HCT116 (cell line): ENCODE measurements around the gene PEAK1. TPM values are rescaled to one million over a fixed set of nuclear protein-coding genes. Genes with fewer than 3 reads are reported as not detected.

Experiments
- ATAC-seq: fragments of 200-7000 bp; cut with Tn5 transposase; 2 replicates; pipeline ENCODE4 v1.9.1; 2020; ENCODE audit warnings: mild to moderate bottlenecking, moderate library complexity
- BruUV-seq: library from RNA; stranded (reverse); fragments of 400-500 nt; replicated peaks from 2 replicates; lab custom pipeline; 2021; lab: Mats Ljungman, UMichigan
- CTCF ChIA-PET: fragments of 300-600 bp; sonication (Branson Sonifier 250); formaldehyde crosslinking; loops from one replicate; lab custom pipeline; 2021; ENCODE audit warnings: antibody characterized with exemption; lab: Charles Lee
- POLR2A ChIA-PET: fragments of 300-600, 350-600 bp; sonication (Branson Sonifier 250); formaldehyde crosslinking; loops from one replicate; lab custom pipeline; 2021; ENCODE audit warnings: antibody characterized with exemption; lab: Charles Lee
- RAD21 ChIA-PET, 2 experiments: fragments of 300-600 bp; sonication (Branson Sonifier 250); formaldehyde crosslinking; loops; one replicate each; lab custom pipeline; 2023; ENCODE audit warnings: low total read pairs in 2 of 2; ENCODE audit not compliant: uncharacterized antibody in 2 of 2, unreplicated experiment in 2 of 2, low non-redundant PET in 1 of 2; lab: Charles Lee
- DNase-seq: peaks from one replicate; pipeline ENCODE4 v3.0.0-alpha.2; 2010; ENCODE audit warnings: low read depth, low spot score
- H2AFZ ChIP-seq: fragments of 200-600 bp; shearing (Covaris generic), sonication (generic); 2 replicates; pipeline ENCODE4 v1.6.1; 2017; ENCODE audit warnings: low read depth, mixed run types, mixed read lengths, antibody characterized with exemption, low read length; ENCODE audit not compliant: poor library complexity, severe bottlenecking
- H3K27ac ChIP-seq: 2 replicates; pipeline ENCODE4 v1.5.1; 2012; ENCODE audit warnings: low read depth, low read length
- H3K27me3 ChIP-seq: fragments of 200-600 bp; sonication (generic); 2 replicates; pipeline ENCODE4 v1.6.1; 2016; ENCODE audit warnings: mixed run types, low read length, mixed read lengths; ENCODE audit not compliant: insufficient read depth
- H3K36me3 ChIP-seq, 2 experiments: fragments of 200-500 bp in 1 of 2; fragments of 200-600 bp in 1 of 2; sonication (Bioruptor generic) in 1 of 2; sonication (generic) in 1 of 2; 2 replicates each; pipeline versions ENCODE4 v1.5.1 to v1.6.1; 2014 to 2016; ENCODE audit warnings: low read length in 2 of 2, inconsistent platforms in 1 of 2, mixed read lengths in 1 of 2, mixed run types in 1 of 2; ENCODE audit not compliant: insufficient read depth in 2 of 2, control insufficient read depth in 1 of 2
- H3K4me1 ChIP-seq, 2 experiments: fragments of 200-600 bp in 1 of 2; sonication (generic) in 1 of 2; 2 replicates each; pipeline versions ENCODE4 v1.5.1 to v1.6.1; 2012 to 2017; ENCODE audit warnings: low read length in 2 of 2, inconsistent platforms in 1 of 2, mild to moderate bottlenecking in 1 of 2, mixed read lengths in 1 of 2, mixed run types in 1 of 2, moderate library complexity in 1 of 2; ENCODE audit not compliant: insufficient read depth in 2 of 2, control insufficient read depth in 1 of 2
- H3K4me2 ChIP-seq: fragments of 200-600 bp; sonication (generic); 2 replicates; pipeline ENCODE4 v1.6.1; 2017; ENCODE audit warnings: mixed run types, low read length, mixed read lengths
- H3K4me3 ChIP-seq, 2 experiments: fragments of 200-600 bp in 1 of 2; sonication (generic) in 1 of 2; replicated peaks in 1 of 2; 2 replicates each; pipeline ENCODE4 v1.5.1; 2011 to 2016; ENCODE audit warnings: low read length in 2 of 2, control low read depth in 1 of 2, low read depth in 1 of 2, mild to moderate bottlenecking in 1 of 2, mixed read lengths in 1 of 2, mixed run types in 1 of 2
- H3K79me2 ChIP-seq: fragments of 200-600 bp; sonication (generic); 2 replicates; pipeline ENCODE4 v1.6.1; 2017; ENCODE audit warnings: mild to moderate bottlenecking, mixed run types, low read length, moderate library complexity, mixed read lengths; ENCODE audit not compliant: insufficient read depth
- H3K9ac ChIP-seq: fragments of 200-600 bp; sonication (generic); 2 replicates; pipeline ENCODE4 v1.6.1; 2016; ENCODE audit warnings: low read length, mixed read lengths
- H3K9me2 ChIP-seq: fragments of 200-600 bp; sonication (generic), shearing (Covaris generic); 2 replicates; pipeline ENCODE4 v1.6.1; 2017; ENCODE audit warnings: mixed run types, mild to moderate bottlenecking, moderate library complexity; ENCODE audit not compliant: insufficient read depth
- H3K9me3 ChIP-seq, 2 experiments: fragments of 200-500 bp in 1 of 2; fragments of 200-600 bp in 1 of 2; sonication (Bioruptor generic) in 1 of 2; sonication (generic) in 1 of 2; 2 replicates each; pipeline ENCODE4 v1.6.1; 2014 to 2017; ENCODE audit warnings: low read length in 2 of 2, mixed read lengths in 2 of 2, inconsistent platforms in 1 of 2, low read depth in 1 of 2, mild to moderate bottlenecking in 1 of 2, mixed run types in 1 of 2, moderate library complexity in 1 of 2; ENCODE audit not compliant: control insufficient read depth in 1 of 2, insufficient read depth in 1 of 2
- H4K20me1 ChIP-seq: fragments of 200-600 bp; sonication (generic), shearing (Covaris generic); 2 replicates; pipeline ENCODE4 v1.6.1; 2017; ENCODE audit warnings: mixed run types, mild to moderate bottlenecking, moderate library complexity; ENCODE audit not compliant: insufficient read depth
- CBX3 ChIP-seq: IDR thresholded peaks from 2 replicates; pipeline ENCODE4 v1.6.1; 2012; ENCODE audit warnings: low read depth
- CEBPB ChIP-seq: IDR thresholded peaks from 2 replicates; pipeline ENCODE4 v1.6.1; 2012; ENCODE audit warnings: low read depth
- CTCF ChIP-seq, 3 experiments: fragments of 200-600 bp in 1 of 3; sonication (generic) in 1 of 3; IDR thresholded peaks in 2 of 3; conservative IDR thresholded peaks in 1 of 3; 2 replicates each; pipeline ENCODE4 v1.5.1; 2012 to 2017; ENCODE audit warnings: low read depth in 2 of 3, low read length in 2 of 3, antibody characterized with exemption in 1 of 3, borderline replicate concordance in 1 of 3, control low read depth in 1 of 3, mild to moderate bottlenecking in 1 of 3, mixed read lengths in 1 of 3, mixed run types in 1 of 3, moderate library complexity in 1 of 3; ENCODE audit not compliant: insufficient read depth in 1 of 3
- EGR1 ChIP-seq: IDR thresholded peaks from 2 replicates; pipeline ENCODE4 v1.6.1; 2012; ENCODE audit warnings: low read depth
- ELF1 ChIP-seq: IDR thresholded peaks from 2 replicates; pipeline ENCODE4 v1.6.1; 2012; ENCODE audit warnings: low read depth, borderline replicate concordance
- EZH2 ChIP-seq: fragments of 200-600 bp; sonication (generic); IDR thresholded peaks from 2 replicates; pipeline ENCODE4 v1.6.1; 2017; ENCODE audit warnings: antibody characterized with exemption, mixed run types
- EZH2phosphoT487 ChIP-seq: fragments of 200-600 bp; IDR thresholded peaks from 2 replicates; pipeline ENCODE4 v1.6.1; 2018; ENCODE audit warnings: antibody characterized with exemption, borderline replicate concordance
- FOSL1 ChIP-seq: IDR thresholded peaks from 2 replicates; pipeline ENCODE4 v1.6.1; 2012; ENCODE audit warnings: low read depth
- MAX ChIP-seq: IDR thresholded peaks from 2 replicates; pipeline ENCODE4 v1.6.1; 2012
- POLR2A ChIP-seq: IDR thresholded peaks from 2 replicates; pipeline ENCODE4 v1.7.0; 2011; ENCODE audit warnings: borderline replicate concordance; ENCODE audit not compliant: insufficient read depth, insufficient read length; ENCODE audit errors: extremely low read depth
- REST ChIP-seq: IDR thresholded peaks from 2 replicates; pipeline ENCODE4 v1.6.1; 2012; ENCODE audit warnings: low read depth
- SIN3A ChIP-seq: IDR thresholded peaks from 2 replicates; pipeline ENCODE4 v1.6.1; 2012; ENCODE audit warnings: low read depth
- SP1 ChIP-seq: IDR thresholded peaks from 2 replicates; pipeline ENCODE4 v1.6.1; 2012; ENCODE audit warnings: low read depth
- SRF ChIP-seq: IDR thresholded peaks from 2 replicates; pipeline ENCODE4 v1.6.1; 2012; ENCODE audit warnings: low read depth
- TCF7L2 ChIP-seq: IDR thresholded peaks from 2 replicates; pipeline ENCODE4 v1.7.0; 2011; ENCODE audit warnings: borderline replicate concordance, inconsistent platforms; ENCODE audit not compliant: insufficient read depth, insufficient read length; ENCODE audit errors: extremely low read depth
- YY1 ChIP-seq: IDR thresholded peaks from 2 replicates; pipeline ENCODE4 v1.6.1; 2011; ENCODE audit warnings: low read length, low read depth, moderate library complexity, mild to moderate bottlenecking; ENCODE audit not compliant: insufficient replicate concordance; ENCODE audit errors: extremely low read depth
- ZFX ChIP-seq: fragments of 450-650 bp; IDR thresholded peaks from 2 replicates; pipeline ENCODE4 v1.6.1; 2017
- ZNF274 ChIP-seq: fragments of 200-500 bp; sonication (Bioruptor generic); IDR thresholded peaks from 2 replicates; pipeline ENCODE4 v1.6.1; 2014; ENCODE audit warnings: mild to moderate bottlenecking, low read depth, low read length, inconsistent platforms
- intact Hi-C: fragments of 100-400 bp; cut with micrococcal nuclease; formaldehyde crosslinking; loops from 2 replicates; pipeline ENCODE4 v1.10.0; 2022
- total RNA-seq: library from RNA; stranded (reverse); gene quantifications from one replicate; pipeline ENCODE4 v1.2.1, GENCODE V29; 2021; ENCODE audit not compliant: unreplicated experiment

The PEAK1 gene
- total RNA-seq, 1 experiment from 2014 or later: 23.4 TPM

GRCh38 chr15:77296773-77297337 lies 123.0 kb downstream of the PEAK1 start:
- BruUV-seq: no TSS peak
- RAD21 ChIA-PET: no interaction called here

More at GRCh38 chr15:77296773-77297337, 123.0 kb downstream of the PEAK1 start:
- Histone ChIP-seq H3K27me3 (no peaks in the 10 kb centered on the region), H2AFZ (no peak overlapping the region), H3K36me3 (no peaks in the 10 kb centered on the region), H3K27ac (no peak overlapping the region), H3K9me2 (no peaks in the 10 kb centered on the region), H3K4me3 (no peak overlapping the region), H3K4me1 (no peaks in the 10 kb centered on the region), H3K9ac (no peak overlapping the region), H3K4me2 (no peak overlapping the region), H4K20me1 (no peaks in the 10 kb centered on the region), H3K79me2 (no peaks in the 10 kb centered on the region), H3K9me3 (no peaks in the 10 kb centered on the region)
- CTCF ChIA-PET: no interaction called here
- TF ChIP-seq REST (no peak), FOSL1 (no peak), SRF (no peak), EZH2 (no peak), CEBPB (no peak), CTCF (IDR thresholded peaks at IDR 0.05 in 2 of 3, conservative IDR thresholded peaks at IDR 0.05 in 1 of 3; ENCODE audit: borderline replicate concordance in 1 of 3, insufficient read depth in 1 of 3, low read depth in 2 of 3, low read length in 2 of 3) (no peak), MAX (no peak), TCF7L2 (no peak), CBX3 (no peak), ZFX (no peak), SIN3A (no peak), EZH2phosphoT487 (no peak), POLR2A (no peak), ELF1 (no peak), SP1 (no peak), EGR1 (no peak), ZNF274 (no peak), YY1 (no peak)
- DNase-seq (no peak), ATAC-seq (no peak)
- POLR2A ChIA-PET: no interaction called here
- intact Hi-C loops: no loop called here
